DMS53 treated with DMSO at 0.1 percent for 48 hours (cell line): Measurements from ENCODE around the gene OSR1.
A peak's percentile ranks its signal among the peaks of the same experiment; 100 is the strongest.

Experiments
- DNase-seq: peaks from one replicate; lab custom pipeline; 2025; ENCODE audit not compliant: unreplicated experiment; lab: John Stamatoyannopoulos, UW

The OSR1 gene

GRCh38 chr2:19359456-19359855 lies 1.0 kb upstream of the OSR1 start:
- no peak for DNase-seq

GRCh38 chr2:19359021-19359357 lies 566 bp upstream of the OSR1 start:
- DNase-seq, result no peak

GRCh38 chr2:19357402-19358241 lies 801 bp downstream of the OSR1 start:
- DNase-seq, result no peak

DNA sequence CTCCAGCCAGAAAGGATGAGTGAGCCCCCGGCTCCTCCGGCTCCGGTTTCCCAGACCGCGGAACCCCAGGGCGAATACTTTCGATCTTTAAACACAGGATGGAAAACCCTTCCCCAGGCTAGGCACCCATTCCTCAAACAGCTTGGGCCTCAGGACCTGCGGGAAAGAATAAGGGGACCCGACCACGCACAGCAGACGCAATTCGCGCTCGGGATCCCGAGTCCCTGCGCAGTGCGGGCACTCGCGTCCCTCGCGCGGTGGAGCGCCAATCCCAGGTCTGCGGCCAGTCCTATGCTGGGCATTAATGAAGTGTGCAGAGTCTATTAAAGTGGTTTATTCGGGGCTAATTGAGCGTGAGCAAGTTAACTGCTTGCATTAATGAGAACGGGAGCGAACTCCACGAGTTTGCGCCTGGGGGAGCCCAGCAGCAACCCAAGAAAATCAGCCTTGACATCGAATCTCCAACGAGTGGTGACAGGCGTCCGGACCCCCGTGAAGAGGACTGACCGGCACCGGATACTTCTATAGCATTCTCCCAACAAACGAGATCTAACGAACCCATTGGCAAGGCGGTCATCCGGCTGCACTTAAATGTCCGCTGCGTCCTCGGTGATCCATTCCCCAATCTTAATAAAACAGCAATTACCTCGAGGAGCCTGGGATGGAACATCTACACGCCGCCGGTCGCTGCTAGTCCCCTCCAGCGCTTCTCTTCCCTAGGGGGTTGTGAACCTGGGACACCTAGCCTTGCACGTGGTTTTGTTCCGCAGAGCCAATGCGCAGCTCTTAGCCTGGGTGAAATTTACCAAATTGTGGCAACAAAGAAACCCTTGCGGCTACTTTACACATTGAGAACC lies 1.6 kb downstream of the OSR1 start:
- no peak for DNase-seq

DNA sequence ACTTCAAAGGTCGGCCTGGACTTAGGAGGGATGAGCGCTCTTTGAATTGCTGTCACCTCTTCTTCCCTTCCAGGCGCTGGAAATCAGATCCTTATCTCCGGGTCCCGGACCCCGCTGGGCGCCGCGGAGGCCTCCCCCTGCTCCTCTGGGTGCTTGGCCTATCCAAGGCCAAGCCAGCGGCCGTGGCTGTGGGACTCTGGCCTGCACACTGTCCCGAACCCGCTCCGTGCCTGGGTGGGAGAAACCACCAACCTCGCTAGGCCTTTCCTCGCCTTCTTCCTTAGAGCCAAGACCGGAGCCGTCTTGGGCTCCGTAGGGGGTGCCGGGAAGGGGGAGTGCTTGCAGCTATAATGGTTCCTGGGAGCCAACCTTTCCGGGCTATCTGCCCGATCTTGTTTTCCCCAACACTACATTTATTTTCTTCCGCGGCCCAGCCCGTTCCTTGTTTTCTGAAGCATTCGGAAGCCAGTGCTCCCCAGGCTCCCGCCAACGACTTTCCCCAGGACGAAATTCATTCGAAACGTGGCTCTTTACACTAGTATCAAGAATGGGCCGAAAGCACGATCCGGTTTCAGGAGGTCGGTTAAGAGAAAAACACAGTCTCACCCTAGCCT lies 2.4 kb downstream of the OSR1 start:
- DNase-seq, result no peak

- no peak for DNase-seq
These were observed 3.0 kb downstream of the OSR1 start for GRCh38 chr2:19355416-19355821.

GRCh38 chr2:19355014-19355405 lies 3.4 kb downstream of the OSR1 start:
- DNase-seq, result no peak

- DNase-seq, result no peak
These were observed 4.7 kb downstream of the OSR1 start for GRCh38 chr2:19353721-19354050.

DNA sequence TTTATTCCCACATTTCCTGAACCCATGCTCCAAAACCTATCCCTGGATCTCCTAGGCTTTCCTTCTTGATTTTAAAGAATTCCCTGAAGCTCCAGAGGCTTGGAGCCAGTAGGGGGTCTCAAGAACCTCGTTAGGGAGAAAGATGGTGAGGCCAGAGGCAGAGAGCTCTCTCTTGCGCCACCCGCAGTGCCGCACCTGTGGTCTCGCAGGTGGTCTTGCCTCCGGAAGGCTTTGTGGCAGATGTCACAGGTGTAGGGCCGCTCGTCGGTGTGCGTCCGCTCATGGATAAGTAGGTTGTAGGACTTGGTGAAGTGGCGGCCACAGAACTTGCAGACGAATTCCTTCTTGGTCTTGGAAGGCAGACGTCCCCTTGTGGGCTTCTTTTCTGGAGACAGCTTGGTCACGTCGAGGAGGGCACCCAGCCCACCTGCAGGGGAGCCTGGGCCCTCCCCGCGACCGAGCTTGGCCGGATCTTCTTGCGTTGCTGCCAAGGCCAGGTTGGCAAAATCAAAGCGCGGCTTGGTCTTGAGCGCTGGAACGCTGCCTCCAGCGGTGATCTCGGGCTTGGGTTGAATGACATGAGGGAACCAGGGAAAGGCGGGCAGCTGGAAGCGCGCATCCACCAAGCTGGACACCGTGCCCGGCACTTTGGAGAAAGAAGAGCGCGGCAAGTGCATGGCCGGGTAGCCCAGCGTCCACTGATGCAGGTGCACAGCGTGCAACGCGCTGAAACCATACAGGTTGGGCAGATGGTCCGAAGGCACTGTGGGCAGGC lies 5.3 kb downstream of the OSR1 start:
- DNase-seq, result no peak

DNA sequence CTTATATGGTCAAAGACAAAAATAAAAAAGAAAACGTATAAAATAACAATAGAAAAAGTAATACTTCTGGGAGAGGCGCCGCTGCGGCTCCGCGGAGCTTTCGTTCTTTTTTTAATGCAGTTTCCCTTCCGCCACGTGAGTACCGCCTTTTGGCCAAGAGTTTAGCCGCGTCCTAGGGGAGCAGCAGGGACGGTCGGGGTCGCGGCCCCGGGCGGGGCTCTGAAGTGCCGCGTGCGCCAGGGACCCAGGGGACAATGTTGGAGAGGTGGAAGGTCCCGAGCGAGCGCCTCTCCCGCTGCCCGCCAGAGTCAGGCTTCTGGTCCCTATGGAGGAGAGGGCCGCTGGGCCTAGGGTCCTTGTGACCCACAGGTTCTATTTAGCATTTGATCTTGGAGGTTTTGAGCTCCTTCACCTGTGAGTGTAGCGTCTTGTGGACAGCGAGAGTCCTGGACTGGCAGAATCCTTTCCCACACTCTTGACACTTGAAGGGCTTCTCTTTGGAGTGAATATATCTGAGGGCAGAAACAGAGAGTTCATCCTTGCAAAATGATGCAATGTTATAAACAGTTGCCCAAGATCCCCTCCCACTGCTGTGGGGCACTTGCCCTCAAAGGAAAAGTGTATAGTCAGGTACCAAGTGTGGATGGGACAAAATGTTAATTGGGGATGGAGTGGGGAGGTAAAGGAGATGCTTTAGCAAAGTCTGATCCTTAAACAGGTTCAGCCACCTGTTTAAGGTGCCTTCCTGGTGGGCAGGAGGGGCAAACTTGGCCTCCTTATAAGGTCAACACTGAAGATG lies 6.3 kb downstream of the OSR1 start:
- DNase-seq, result no peak

- no peak for DNase-seq
These were observed 6.9 kb downstream of the OSR1 start for GRCh38 chr2:19351499-19351898.

- no peak for DNase-seq
These were observed 7.6 kb downstream of the OSR1 start for GRCh38 chr2:19350678-19351401.

DNA sequence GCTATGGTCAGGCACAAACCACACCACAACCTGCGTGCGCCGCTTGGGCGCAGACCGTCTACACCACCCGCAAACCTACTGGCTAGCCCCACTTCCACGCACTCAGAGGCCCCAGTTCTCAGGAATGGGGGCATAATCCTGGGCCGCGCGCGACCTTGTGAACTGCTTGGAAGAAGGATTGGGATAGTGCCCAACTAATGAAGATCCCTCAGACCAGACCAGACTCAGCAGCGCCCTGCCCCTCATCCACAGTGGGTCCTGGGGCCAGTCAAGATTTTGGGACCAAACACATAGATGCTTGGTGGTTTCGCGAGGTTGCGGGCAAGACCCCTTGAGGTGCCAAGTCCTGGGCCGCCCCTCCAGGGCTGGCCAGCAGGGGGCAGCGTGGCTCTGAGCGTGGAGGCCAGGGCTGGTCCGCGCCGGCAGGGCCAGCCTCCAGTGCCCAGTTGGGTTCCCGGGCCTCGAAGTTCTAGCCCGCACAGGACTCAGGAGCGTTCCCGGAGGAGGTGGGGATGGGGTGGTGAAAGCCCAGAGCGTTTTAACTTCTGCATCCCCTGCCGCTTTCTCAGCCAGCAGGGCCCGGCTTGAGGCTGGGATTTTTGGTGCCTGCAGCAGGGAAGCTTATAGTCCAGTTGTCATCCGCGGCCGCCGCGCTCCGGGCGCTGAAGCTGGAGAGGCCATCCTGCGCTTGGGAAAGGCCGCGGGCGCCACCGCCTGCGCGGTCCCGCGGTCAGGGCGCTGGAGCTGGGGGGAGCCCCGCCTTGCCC lies 8.3 kb downstream of the OSR1 start:
- peak; percentile 58 for DNase-seq

DNA sequence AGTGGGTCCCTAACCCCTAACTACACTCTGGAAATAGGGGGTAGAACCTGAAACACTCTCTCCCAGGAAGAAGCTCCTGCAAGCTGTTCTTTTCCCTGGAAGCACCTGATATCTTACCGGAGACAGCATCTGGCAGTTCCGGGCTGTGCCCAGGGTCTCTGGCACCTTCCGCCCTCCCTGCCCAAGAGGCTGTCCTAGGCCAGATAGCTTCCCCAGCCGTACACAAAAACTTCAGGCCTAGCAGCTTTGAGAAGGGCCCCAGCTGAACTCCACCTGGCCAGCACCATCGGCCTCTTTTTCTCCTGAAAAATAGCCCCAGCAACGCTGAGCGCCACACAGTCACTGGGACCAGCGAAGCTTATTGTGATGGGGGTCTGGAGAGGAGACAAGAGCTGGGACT lies 9.7 kb downstream of the OSR1 start:
- no peak for DNase-seq

DNA sequence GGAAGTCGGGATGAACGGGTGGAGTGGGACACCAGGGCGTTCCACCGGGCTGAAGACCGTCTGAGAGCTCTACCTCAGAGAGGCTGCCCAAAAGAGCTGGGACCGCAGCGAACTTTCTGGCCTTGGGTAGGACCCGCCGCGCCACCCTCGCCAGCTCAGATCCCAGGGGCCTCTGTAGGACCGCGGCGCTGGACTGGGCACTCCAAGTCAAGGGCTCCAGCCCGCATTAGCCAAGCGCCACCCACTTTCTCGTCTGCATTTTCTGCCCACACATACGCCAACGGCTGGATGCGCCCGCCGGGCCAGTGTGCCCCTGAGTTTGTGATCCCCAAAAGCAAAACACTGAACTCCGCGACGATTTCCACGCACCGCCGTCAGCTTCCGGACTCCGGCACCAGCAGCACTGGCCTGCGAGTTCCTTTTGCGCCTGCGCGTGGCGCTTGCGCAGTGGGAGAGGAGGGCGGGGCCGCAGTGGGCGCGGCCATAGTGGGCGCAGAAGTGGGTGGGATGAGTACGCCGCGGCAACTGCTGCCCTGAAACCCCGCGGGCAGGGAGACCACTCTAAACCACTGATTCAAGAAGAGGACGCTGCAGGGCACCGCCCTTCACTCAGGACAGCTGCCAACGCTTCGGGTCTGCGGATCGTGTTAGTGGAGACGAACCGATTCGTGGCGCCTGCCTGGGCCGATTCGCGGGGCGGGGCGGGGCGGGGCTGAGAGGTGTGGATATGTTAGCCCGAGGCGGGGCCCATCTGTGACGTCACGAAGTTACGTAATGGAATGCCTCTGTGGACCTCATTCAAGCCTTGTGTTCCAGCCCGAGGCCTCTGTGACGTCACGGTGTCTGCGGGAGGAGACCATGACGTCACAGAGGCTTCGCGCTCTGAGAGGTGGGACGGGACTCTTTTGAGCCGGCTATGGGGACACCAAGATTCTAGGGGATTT lies 10.5 kb downstream of the OSR1 start:
- DNase-seq, result peak; percentile 79

- no peak for DNase-seq
These were observed 11.3 kb downstream of the OSR1 start for GRCh38 chr2:19346983-19347618.

- no peak for DNase-seq
These were observed 20.7 kb downstream of the OSR1 start for GRCh38 chr2:19337742-19338141.

DNA sequence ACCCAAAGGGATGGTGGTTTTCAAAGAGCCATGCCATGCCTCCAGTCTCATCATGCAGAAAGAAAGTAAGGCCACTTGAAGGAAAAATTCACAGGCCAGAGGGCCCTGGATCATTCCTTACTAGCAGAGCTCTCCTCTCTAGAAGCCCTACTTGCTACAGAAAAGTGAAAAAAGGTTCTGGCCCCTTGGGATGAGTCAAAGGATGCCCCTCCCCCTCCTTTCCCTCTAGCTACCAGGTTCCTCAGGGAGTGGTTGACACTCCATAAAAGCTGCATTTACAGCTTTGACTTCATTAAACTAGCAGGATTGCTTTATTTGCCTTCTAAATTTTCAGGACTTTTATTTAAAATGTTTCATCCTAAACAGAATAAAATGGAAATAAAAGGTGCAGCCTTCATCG lies 21.2 kb downstream of the OSR1 start:
- DNase-seq, result no peak
